ENCODE results near the gene EGLN2. TPM values are rescaled to one million over a fixed set of nuclear protein-coding genes. Genes with fewer than 3 reads are reported as not detected.

Gene EGLN2
- total RNA-seq, 1 donor from 2014 or later, result 142 TPM

GRCh38 chr19:40804783-40805242 is 5.8 kb downstream of the EGLN2 start:
- no peak for TF ChIP-seq CTCF (IDR thresholded peaks at IDR 0.05; ENCODE audit: partially characterized antibody, unreplicated experiment)
- no peaks in the 10 kb centered on the region for H3K36me3 Mint-ChIP-seq (ENCODE audit: unreplicated experiment)
- peak overlapping the region; percentile 86 for H3K27ac Mint-ChIP-seq (ENCODE audit: unreplicated experiment)
- H3K9me3 Mint-ChIP-seq (ENCODE audit: unreplicated experiment), result peaks cover 12% of the 10 kb centered on the region
- H3K4me3 Mint-ChIP-seq (ENCODE audit: unreplicated experiment), result peak overlapping the region; percentile 77
- H3K27me3 Mint-ChIP-seq (ENCODE audit: unreplicated experiment), result peaks cover 12% of the 10 kb centered on the region
- H3K4me1 Mint-ChIP-seq (ENCODE audit: low read depth, unreplicated experiment), result peaks cover 53% of the 10 kb centered on the region
- no peak for DNase-seq

- H3K27me3 Mint-ChIP-seq (ENCODE audit: unreplicated experiment), result peaks cover 12% of the 10 kb centered on the region
- H3K4me1 Mint-ChIP-seq (ENCODE audit: low read depth, unreplicated experiment), result peaks cover 54% of the 10 kb centered on the region
- H3K9me3 Mint-ChIP-seq (ENCODE audit: unreplicated experiment), result peaks cover 9% of the 10 kb centered on the region
- peak overlapping the region; percentile 86 for H3K27ac Mint-ChIP-seq (ENCODE audit: unreplicated experiment)
- DNase-seq, result no peak
- peak overlapping the region; percentile 77 for H3K4me3 Mint-ChIP-seq (ENCODE audit: unreplicated experiment)
- no peak for TF ChIP-seq CTCF (IDR thresholded peaks at IDR 0.05; ENCODE audit: partially characterized antibody, unreplicated experiment)
- H3K36me3 Mint-ChIP-seq (ENCODE audit: unreplicated experiment), result no peaks in the 10 kb centered on the region
Measured at GRCh38 chr19:40805258-40805868, 6.4 kb downstream of the EGLN2 start.

GRCh38 chr19:40806423-40807146 is 7.6 kb downstream of the EGLN2 start:
- peaks cover 12% of the 10 kb centered on the region for H3K27me3 Mint-ChIP-seq (ENCODE audit: unreplicated experiment)
- DNase-seq, result peak; percentile 94
- H3K4me3 Mint-ChIP-seq (ENCODE audit: unreplicated experiment), result peak overlapping the region; percentile 91
- TF ChIP-seq CTCF (IDR thresholded peaks at IDR 0.05; ENCODE audit: partially characterized antibody, unreplicated experiment), result peak; percentile 78
- peak overlapping the region; percentile 33 for H3K27ac Mint-ChIP-seq (ENCODE audit: unreplicated experiment)
- H3K9me3 Mint-ChIP-seq (ENCODE audit: unreplicated experiment), result peaks cover 11% of the 10 kb centered on the region
- H3K4me1 Mint-ChIP-seq (ENCODE audit: low read depth, unreplicated experiment), result peaks cover 55% of the 10 kb centered on the region
- no peaks in the 10 kb centered on the region for H3K36me3 Mint-ChIP-seq (ENCODE audit: unreplicated experiment)

- Mint-ChIP-seq H3K4me3 (ENCODE audit: unreplicated experiment) (peak overlapping the region; percentile 91), H3K36me3 (ENCODE audit: unreplicated experiment) (no peaks in the 10 kb centered on the region), H3K27me3 (ENCODE audit: unreplicated experiment) (peaks cover 15% of the 10 kb centered on the region), H3K27ac (ENCODE audit: unreplicated experiment) (no peak overlapping the region), H3K4me1 (ENCODE audit: low read depth, unreplicated experiment) (peaks cover 53% of the 10 kb centered on the region), H3K9me3 (ENCODE audit: unreplicated experiment) (peaks cover 13% of the 10 kb centered on the region)
- no peak for DNase-seq
- no peak for TF ChIP-seq CTCF (IDR thresholded peaks at IDR 0.05; ENCODE audit: partially characterized antibody, unreplicated experiment)
Measured at GRCh38 chr19:40807147-40808020, 8.4 kb downstream of the EGLN2 start.

Data from glutamatergic neuron (in vitro differentiated cells).